PFSK-1 (cell line): Measurements from ENCODE around the gene DGCR2.

ENCODE experiments used
- FOXP2 ChIP-seq: optimal IDR thresholded peaks from 2 replicates; pipeline ENCODE3; 2011; ENCODE audit warnings: borderline replicate concordance, control low read depth, inconsistent platforms; ENCODE audit not compliant: insufficient read depth; ENCODE audit errors: extremely low read length, extremely low read depth
- POLR2AphosphoS5 ChIP-seq: IDR thresholded peaks from 2 replicates; pipeline ENCODE4 v1.6.1; 2012; ENCODE audit warnings: low read depth, mild to moderate bottlenecking, control low read depth, low read length, moderate library complexity
- SIN3A ChIP-seq: IDR thresholded peaks from 2 replicates; pipeline ENCODE4 v1.6.1; 2012; ENCODE audit warnings: mild to moderate bottlenecking, low read length, moderate library complexity, borderline replicate concordance; ENCODE audit not compliant: insufficient read depth
- TAF1 ChIP-seq: IDR thresholded peaks from 2 replicates; pipeline ENCODE4 v1.6.1; 2012; ENCODE audit warnings: low read length, control low read depth, borderline replicate concordance; ENCODE audit not compliant: insufficient read depth
- TF ChIP-seq, protein P1 (sequence below), 2 experiments: IDR thresholded peaks; 2 replicates each; pipeline versions ENCODE4 v1.6.1 to v1.8.0; 2011 to 2012; ENCODE audit warnings: low read depth in 2 of 2, low read length in 2 of 2, control low read depth in 1 of 2, inconsistent platforms in 1 of 2, mild to moderate bottlenecking in 1 of 2, moderate library complexity in 1 of 2; ENCODE audit not compliant: insufficient read depth in 1 of 2

The DGCR2 gene

GRCh38 chr22:19002684-19003038 lies 119.6 kb downstream of the DGCR2 start:
- no peak for TF ChIP-seq SIN3A
- TF ChIP-seq POLR2AphosphoS5 = no peak
- TF ChIP-seq FOXP2 = no peak
- TF ChIP-seq, protein P1, sequence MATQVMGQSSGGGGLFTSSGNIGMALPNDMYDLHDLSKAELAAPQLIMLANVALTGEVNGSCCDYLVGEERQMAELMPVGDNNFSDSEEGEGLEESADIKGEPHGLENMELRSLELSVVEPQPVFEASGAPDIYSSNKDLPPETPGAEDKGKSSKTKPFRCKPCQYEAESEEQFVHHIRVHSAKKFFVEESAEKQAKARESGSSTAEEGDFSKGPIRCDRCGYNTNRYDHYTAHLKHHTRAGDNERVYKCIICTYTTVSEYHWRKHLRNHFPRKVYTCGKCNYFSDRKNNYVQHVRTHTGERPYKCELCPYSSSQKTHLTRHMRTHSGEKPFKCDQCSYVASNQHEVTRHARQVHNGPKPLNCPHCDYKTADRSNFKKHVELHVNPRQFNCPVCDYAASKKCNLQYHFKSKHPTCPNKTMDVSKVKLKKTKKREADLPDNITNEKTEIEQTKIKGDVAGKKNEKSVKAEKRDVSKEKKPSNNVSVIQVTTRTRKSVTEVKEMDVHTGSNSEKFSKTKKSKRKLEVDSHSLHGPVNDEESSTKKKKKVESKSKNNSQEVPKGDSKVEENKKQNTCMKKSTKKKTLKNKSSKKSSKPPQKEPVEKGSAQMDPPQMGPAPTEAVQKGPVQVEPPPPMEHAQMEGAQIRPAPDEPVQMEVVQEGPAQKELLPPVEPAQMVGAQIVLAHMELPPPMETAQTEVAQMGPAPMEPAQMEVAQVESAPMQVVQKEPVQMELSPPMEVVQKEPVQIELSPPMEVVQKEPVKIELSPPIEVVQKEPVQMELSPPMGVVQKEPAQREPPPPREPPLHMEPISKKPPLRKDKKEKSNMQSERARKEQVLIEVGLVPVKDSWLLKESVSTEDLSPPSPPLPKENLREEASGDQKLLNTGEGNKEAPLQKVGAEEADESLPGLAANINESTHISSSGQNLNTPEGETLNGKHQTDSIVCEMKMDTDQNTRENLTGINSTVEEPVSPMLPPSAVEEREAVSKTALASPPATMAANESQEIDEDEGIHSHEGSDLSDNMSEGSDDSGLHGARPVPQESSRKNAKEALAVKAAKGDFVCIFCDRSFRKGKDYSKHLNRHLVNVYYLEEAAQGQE (IDR thresholded peaks at IDR 0.05; ENCODE audit: insufficient read depth in 1 of 2, low read depth in 2 of 2, low read length in 2 of 2) = no peak
- TF ChIP-seq TAF1 = no peak

DNA sequence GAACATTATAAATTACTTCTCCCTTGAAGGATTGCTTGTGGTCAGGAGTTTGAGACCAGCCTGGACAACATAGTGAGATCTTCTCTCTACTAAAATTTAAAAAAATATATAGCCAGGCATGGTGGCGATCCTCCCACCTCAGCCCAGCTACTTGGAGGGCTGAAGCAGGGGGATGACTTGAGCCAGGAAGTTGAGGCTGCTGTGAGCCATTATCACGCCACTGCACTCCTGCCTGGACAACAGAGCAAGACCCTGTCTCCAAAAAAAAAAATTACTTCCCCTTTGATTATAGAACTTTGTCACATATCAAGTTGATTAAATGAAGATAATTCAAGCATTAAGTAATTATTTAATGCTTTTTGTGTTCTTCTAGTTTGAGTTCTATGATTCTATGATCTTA lies 121.0 kb downstream of the DGCR2 start:
- TF ChIP-seq TAF1 (no peak), FOXP2 (no peak), SIN3A (no peak), POLR2AphosphoS5 (no peak)
- TF ChIP-seq, protein P1 (IDR thresholded peaks at IDR 0.05; ENCODE audit: insufficient read depth in 1 of 2, low read depth in 2 of 2, low read length in 2 of 2) = no peak

DNA sequence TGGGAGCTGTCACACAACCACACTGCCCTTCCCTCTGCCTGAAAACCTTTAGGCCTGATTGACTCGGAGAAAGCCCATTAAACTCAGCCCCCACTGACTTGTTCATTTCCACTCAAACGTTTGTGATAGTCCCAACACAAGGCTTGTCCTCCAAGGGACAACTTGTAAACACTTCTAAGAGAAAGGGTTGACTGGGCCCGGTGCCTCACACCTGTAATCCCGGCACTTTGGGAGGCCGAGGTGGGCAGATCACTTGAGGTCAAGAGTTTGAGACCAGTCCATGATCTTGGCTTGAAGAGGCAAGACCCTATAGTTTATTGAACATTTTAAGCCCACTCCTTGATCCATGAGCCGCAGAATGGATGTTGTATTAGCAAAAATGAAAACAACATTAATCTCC lies 122.8 kb downstream of the DGCR2 start:
- TF ChIP-seq, protein P1 (IDR thresholded peaks at IDR 0.05; ENCODE audit: insufficient read depth in 1 of 2, low read depth in 2 of 2, low read length in 2 of 2) = no peak
- TF ChIP-seq TAF1 (no peak), POLR2AphosphoS5 (no peak), FOXP2 (no peak), SIN3A (no peak)

DNA sequence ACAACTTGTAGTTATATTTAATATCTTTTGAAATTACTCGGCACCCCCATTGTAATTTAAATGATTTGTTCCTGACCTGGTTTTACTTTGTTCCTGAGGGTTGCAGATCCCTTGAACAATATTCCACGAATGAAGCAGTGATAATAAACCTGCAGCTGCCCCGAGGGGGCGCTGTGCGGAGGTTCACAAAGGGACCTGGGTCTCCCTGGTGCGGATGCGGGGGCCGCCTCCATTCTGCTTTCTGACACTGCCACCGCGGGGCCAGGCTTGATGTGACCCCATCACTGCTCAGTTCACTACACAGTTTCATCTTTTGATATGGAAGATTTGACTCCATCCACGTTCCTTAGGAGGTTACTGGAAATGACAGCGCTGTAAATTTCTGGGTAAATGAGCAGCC lies 123.2 kb downstream of the DGCR2 start:
- no peak for TF ChIP-seq POLR2AphosphoS5
- no peak for TF ChIP-seq FOXP2
- TF ChIP-seq, protein P1 (IDR thresholded peaks at IDR 0.05; ENCODE audit: insufficient read depth in 1 of 2, low read depth in 2 of 2, low read length in 2 of 2) = no peak
- TF ChIP-seq SIN3A = no peak
- TF ChIP-seq TAF1 = no peak

GRCh38 chr22:18997925-18998315 lies 124.3 kb downstream of the DGCR2 start:
- no peak for TF ChIP-seq TAF1
- TF ChIP-seq POLR2AphosphoS5 = no peak
- TF ChIP-seq, protein P1 (IDR thresholded peaks at IDR 0.05; ENCODE audit: insufficient read depth in 1 of 2, low read depth in 2 of 2, low read length in 2 of 2) = no peak
- TF ChIP-seq FOXP2 = no peak
- TF ChIP-seq SIN3A = no peak
